NCI-H1048 (cell line): ENCODE results near the gene ELFN2.
"Not testable (repeated sequence)": the region's sequence is repeated elsewhere in the genome, so short reads cannot be mapped to it uniquely, and the experiment has no call there.

Experiments
- DNase-seq: peaks from one replicate; lab custom pipeline; 2025; lab: John Stamatoyannopoulos, UW

The ELFN2 gene, protein sequence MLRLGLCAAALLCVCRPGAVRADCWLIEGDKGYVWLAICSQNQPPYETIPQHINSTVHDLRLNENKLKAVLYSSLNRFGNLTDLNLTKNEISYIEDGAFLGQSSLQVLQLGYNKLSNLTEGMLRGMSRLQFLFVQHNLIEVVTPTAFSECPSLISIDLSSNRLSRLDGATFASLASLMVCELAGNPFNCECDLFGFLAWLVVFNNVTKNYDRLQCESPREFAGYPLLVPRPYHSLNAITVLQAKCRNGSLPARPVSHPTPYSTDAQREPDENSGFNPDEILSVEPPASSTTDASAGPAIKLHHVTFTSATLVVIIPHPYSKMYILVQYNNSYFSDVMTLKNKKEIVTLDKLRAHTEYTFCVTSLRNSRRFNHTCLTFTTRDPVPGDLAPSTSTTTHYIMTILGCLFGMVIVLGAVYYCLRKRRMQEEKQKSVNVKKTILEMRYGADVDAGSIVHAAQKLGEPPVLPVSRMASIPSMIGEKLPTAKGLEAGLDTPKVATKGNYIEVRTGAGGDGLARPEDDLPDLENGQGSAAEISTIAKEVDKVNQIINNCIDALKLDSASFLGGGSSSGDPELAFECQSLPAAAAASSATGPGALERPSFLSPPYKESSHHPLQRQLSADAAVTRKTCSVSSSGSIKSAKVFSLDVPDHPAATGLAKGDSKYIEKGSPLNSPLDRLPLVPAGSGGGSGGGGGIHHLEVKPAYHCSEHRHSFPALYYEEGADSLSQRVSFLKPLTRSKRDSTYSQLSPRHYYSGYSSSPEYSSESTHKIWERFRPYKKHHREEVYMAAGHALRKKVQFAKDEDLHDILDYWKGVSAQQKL

GRCh38 chr22:37427135-37427710, at the start of gene ELFN2:
TSS of gene ELFN2 (minus strand) at chr22:37427479. CDS start at chr22:37375534, 51,945 bp downstream.
- DNase-seq: no peak

DNA sequence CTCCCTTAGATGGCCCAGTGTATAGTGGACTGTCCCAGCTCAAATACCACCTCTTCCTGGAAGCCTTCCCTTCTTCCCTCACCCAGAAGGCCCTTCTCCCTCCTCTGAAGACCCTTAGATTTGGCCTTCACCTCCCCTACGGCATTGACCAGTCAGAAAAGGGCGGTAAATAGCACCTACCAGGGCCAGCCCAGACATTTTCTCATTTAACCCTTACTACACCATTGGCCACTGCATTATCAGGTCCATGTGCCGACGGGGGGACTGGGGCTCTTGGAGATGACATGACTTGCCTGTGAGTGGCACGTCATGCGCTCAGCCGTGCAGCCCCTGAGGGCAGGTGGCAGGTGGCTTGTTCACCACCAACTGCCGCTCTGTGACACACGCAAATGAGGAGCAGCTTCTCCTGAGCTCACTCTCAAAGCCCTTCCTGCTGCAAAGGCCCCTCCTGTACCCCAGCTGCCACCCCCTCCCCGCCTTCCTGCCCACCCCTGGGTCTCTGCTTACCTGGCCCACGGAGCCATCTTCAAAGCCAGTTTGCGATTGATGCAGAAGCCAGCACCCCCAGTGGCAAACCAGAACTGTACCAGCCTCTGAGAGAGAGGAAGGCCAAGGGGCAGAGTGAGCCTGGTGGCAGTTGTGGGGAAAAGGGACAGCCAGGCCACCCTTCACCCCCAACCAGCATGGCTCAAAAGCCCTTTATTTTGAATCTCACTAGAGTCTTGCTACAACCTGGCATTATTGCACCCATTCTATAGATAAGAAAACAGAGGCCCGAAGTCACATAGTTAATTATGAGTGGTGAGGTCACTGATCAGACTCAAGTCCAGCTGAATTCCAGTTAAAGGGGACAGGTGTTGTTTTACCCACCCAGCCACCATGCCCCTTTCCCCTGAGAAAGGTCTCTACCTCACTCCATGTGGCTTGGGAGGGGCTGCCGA, 49.4 kb upstream of the ELFN2 start:
- no peak for DNase-seq

- no peak for DNase-seq
These were observed 47.3 kb upstream of the ELFN2 start for GRCh38 chr22:37474447-37475090.

DNA sequence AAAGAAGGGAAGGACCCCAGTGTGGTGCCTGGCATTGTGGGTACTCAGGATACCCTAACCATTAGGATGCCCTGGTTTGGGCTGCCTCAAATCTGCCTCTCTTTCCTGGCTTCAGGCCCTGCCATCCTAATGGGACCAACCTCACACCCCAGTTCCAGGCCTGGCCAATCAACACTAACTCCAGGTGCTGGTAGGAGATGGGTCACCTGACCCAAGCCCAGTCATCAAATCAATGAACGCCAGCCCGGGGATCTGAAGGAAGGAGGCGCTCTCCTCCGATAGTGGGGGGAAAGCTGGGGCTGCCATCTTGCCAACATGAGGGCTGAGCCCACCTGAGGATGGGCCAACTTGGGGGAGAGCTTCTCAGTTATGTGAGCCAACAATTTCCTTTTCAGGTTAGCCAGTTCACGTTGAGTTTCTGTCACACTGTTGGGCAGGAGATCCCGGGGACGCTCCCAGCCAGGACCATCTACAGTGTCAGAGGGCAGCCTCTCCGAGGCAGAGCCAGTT, 46.2 kb upstream of the ELFN2 start:
- no peak for DNase-seq

DNA sequence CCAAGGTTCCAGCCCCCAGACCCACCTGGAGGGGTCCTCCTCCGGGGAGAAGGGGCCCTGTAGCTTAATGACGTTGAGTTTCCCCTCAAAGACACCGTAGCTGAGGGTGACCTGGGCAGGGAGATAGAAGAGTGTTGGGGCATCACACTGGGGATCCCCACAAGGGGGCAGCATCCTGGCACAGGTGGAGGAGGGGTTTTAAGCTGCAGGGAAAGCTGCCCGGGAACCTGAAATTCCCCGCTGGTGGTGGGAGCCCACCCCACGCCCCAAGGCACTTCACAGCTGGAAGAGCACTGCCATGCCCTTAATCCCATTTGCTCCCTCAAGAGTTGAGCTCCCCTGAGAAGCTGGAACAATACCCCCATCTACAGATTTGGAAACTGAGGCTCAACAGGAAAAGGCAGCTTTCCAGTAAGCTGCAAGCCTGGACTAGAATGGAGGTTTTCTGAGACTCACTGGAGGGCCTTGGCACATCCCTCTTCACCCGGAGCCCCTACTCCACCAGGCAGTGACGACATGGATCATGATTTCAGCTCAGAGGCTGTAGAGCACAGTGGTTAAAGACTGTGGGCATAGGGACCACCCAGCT, 45.2 kb upstream of the ELFN2 start:
- no peak for DNase-seq

- DNase-seq: no peak
These were observed 44.6 kb upstream of the ELFN2 start for GRCh38 chr22:37471727-37472417.

- no peak for DNase-seq
These were observed 42.8 kb upstream of the ELFN2 start for GRCh38 chr22:37470087-37470445.

DNA sequence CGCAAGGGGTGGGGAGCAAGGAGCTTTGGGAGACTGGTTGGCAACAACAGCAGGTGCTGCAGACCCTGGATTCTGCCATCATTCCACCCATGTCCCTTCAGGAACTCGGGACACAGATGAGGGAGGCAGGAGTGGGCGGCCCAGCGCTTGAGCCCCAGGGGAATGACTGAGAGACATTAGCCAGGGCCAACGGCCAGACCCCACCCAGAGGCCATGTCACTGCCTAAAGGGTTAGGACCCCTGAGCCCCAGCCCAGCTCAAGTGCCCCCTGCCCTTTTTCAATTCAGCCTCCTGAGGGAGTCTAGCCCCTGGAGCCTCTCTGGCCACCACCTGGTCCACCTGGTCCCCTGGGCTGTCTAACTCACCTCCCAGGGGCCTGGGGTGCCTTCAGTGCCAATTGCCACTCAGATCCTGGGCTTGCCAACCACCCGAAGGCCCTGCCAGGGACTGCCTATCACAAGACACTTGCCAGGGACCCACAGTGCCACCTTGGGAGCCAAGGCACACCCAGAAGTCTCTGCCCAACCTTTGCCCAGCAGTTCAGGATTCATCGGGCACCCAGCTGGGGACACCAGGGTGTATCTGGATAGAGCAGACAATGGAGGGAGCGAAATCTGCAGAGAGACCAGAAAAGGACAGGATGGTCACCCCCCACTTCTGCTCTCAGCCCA, 42.3 kb upstream of the ELFN2 start:
- DNase-seq: no peak

GRCh38 chr22:37468201-37468695, 41.0 kb upstream of the ELFN2 start:
- not testable (repeated sequence) for DNase-seq

DNA sequence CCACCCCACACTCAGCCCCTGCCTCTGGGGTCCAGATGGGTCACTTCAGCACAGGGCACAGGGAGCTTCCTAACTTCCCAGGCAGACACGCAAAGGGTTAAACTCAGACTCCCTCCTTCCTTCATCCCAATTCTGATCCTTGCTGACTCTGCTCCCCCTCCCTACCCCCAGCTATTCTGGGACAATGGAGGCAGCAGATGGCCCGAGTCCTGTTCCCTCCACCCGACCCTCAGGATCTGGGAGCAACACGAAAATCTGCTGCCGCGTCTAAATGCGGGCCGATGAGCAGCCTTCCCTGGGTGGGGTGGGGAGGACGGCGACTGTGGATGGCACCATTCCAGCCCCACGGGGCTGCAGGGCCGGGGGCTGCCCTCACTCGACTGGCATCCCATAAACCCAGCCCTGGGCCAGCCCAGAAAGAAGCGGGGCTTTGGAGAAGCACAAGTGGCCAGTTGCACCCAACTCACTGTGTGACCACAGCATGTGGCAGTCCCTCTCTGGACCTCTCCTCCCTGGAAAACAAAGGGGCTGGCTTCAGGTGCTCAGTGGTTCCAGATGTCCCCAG, 40.2 kb upstream of the ELFN2 start:
- DNase-seq: no peak

DNA sequence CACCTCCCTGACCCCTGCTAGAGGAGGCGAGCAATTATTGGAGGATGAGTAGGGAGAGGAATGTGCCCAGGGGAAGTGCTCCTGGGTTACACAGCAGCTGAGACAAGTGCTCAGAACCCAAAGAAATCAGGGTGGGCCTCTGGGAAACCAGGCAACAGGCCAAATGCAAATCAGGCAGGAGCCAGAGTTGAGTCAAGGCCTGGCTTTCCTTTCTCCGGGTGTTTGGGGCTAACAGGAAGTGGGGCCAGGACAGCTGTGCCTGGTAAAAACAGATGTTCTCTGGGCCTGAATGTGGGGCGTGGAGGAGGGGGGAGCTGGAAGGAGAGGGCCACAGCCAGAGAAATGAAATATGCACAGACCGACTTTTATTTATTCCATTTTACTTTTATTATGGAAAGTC, 36.9 kb upstream of the ELFN2 start:
- DNase-seq: no peak

- DNase-seq: no peak
These were observed 35.7 kb upstream of the ELFN2 start for GRCh38 chr22:37462983-37463382.

GRCh38 chr22:37462436-37462835, 35.2 kb upstream of the ELFN2 start:
- no peak for DNase-seq

GRCh38 chr22:37461961-37462360, 34.7 kb upstream of the ELFN2 start:
- no peak for DNase-seq

DNA sequence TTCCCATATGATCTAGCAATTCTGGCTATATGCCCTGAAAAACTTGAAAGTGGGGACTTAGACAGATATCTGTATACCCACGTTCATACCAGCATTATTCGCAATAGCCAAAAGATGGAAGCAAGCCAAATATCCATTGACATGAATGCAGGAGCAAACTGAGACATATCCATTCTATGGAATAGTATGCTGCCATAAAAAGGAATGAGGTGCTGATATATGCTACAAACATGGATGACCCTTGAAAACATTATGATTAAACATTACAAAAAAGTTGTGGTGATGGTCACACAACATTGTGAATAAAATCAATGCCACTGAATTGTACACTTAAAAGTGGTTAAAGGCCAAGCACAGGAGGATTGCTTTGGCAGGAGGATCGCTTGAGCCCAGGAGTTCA, 33.4 kb upstream of the ELFN2 start:
- DNase-seq: no peak

DNA sequence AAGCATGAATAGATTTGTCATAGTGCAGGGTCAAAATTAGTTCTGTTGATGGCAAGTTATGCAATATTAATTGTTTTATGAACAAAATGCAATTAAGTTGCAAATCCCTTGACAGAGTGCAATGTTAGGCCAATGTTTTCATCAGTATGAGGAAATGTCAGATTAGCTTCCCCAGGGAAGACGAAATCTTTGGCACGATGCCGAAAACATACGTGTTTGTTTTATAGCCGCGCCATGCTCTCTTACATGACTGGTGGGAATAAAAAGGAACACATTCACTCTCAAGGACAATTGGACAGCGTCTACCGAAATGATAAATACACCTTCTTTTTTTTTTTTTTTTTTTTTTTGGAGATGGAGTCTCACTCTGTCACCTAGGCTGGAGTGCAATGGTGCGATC, 31.9 kb upstream of the ELFN2 start:
- no peak for DNase-seq

- no peak for DNase-seq
These were observed 30.0 kb upstream of the ELFN2 start for GRCh38 chr22:37457093-37457893.

DNA sequence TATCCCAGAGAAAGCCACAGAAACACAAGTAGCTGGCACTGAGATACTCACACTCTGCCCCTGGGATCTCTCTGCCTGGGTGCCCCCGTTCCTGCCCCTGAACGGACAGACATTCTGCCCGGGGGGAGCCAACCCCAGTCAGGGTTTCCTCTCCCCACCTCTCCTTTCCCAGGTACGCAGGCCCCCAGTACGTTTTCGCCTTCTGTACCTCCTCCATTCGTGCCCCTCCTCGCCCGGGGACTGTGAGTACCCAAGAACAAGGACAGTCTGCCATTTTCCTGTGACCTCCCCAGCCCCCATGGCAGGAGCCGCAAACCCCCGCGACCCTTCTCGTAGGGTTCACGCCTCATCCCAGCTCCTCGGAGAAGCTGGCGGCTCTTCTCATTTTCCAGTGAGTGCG, 29.1 kb upstream of the ELFN2 start:
- no peak for DNase-seq
